VCaP (cell line): ENCODE measurements around the gene CD96.
A peak's percentile ranks its signal among the peaks of the same experiment; 100 is the strongest.

ENCODE experiments used
- H3K27ac ChIP-seq: fragments of 450-650 bp; 2 replicates; pipeline ENCODE4 v1.5.1; 2017
- TF ChIP-seq, protein P1 (sequence below): fragments of 450-650 bp; conservative IDR thresholded peaks from 2 replicates; pipeline ENCODE4 v1.5.1; 2017; ENCODE audit warnings: mild to moderate bottlenecking, moderate library complexity

The CD96 gene

GRCh38 chr3:111692593-111693552 lies 150.9 kb downstream of the CD96 start:
- H3K27ac ChIP-seq = no peak overlapping the region
- TF ChIP-seq, protein P1, sequence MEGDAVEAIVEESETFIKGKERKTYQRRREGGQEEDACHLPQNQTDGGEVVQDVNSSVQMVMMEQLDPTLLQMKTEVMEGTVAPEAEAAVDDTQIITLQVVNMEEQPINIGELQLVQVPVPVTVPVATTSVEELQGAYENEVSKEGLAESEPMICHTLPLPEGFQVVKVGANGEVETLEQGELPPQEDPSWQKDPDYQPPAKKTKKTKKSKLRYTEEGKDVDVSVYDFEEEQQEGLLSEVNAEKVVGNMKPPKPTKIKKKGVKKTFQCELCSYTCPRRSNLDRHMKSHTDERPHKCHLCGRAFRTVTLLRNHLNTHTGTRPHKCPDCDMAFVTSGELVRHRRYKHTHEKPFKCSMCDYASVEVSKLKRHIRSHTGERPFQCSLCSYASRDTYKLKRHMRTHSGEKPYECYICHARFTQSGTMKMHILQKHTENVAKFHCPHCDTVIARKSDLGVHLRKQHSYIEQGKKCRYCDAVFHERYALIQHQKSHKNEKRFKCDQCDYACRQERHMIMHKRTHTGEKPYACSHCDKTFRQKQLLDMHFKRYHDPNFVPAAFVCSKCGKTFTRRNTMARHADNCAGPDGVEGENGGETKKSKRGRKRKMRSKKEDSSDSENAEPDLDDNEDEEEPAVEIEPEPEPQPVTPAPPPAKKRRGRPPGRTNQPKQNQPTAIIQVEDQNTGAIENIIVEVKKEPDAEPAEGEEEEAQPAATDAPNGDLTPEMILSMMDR = no peak

- TF ChIP-seq, protein P1 = no peak
- H3K27ac ChIP-seq = no peak overlapping the region
Observed at GRCh38 chr3:111694471-111694870, 152.5 kb downstream of the CD96 start.

DNA sequence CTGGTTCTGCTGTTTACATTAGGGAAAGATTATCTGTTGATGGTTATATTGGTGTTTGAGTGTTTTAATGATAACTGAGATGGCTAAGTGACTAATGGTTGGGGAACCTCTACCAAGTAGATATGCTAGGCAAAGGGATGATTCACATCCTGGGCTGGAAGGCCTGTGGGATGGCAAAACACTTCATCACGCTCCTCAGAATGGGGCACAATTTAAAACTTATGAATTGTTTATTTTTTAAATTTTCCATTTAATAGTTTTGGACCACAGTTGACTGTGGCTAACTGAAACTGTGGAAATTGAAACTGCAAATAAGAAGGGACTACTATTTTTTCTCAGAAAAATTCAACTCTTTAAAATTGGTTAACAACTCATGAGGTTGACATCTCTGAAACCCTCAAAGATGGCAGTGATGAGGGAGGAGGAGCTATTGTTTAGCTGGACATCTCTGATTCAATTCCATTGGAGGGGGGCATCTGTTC lies 153.7 kb downstream of the CD96 start:
- no peak overlapping the region for H3K27ac ChIP-seq
- TF ChIP-seq, protein P1 = no peak

DNA sequence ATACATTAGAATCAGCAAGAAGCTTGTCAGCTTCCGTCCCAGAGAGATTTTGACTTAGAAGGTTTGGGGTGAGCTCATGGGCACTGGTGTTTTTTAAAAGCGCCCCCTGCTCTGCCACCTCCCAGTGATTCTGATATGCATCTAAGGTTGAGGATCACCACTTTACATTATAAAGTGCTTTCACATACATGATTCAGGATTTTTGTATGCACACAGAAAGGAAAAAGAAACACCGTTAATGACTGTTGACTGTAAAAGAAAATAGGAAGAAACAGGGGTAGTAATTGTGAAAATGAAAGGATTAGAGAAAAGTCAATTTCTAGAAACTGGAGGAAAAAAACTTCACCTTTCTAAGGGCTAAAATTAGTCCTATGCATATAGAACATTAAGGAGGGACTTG lies 158.1 kb downstream of the CD96 start:
- H3K27ac ChIP-seq = no peak overlapping the region
- TF ChIP-seq, protein P1 = no peak

DNA sequence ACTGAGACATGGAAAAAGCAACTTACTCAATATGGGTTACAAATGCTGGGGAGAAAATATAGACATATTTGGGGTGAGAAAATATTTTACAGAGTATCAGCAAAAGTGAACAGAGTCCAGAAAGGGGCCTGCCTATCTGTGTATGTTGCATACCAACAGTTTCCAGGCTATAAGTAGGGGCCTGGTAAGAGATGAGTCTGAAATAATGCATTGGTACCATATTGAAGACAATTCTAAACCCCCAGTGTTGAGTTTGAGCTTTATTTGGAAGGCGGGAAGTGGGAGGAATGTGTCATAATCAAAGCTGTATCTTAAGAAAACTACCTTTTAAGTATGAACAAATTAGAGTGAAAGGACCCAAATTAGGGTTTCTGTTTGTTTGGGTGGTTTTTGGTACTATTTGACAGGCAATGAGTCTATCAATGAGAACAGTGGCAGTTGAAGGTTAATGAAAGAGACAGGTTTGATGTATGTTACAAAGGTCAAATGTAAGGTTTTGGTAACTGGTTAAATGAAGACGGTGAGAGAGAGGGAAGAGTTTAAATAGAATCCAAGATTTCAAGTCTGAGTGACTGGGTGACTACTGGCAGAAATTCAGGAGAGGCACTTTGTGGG lies 159.4 kb downstream of the CD96 start:
- TF ChIP-seq, protein P1 = no peak
- H3K27ac ChIP-seq = peak overlapping the region; percentile 35; the same call in 1 of the 2 replicates
